Smooth muscle cell (in vitro differentiated cells): ENCODE measurements around the gene DNMBP. TPM values are rescaled to one million over a fixed set of nuclear protein-coding genes. Genes with fewer than 3 reads are reported as not detected.

Source experiments
- DNase-seq: peaks from one replicate; lab custom pipeline; 2025; ENCODE audit not compliant: unreplicated experiment; lab: John Stamatoyannopoulos, UW
- H2AFZ ChIP-seq: fragments of 200-600 bp; sonication (generic); 2 replicates; pipeline ENCODE4 v1.6.0; 2016; ENCODE audit warnings: antibody characterized with exemption, low read depth, mild to moderate bottlenecking
- H3F3A ChIP-seq: fragments of 200-600 bp; sonication (generic); 2 replicates; pipeline ENCODE4 v1.6.0; 2017; ENCODE audit warnings: antibody characterized with exemption, low read depth
- H3K27ac ChIP-seq: fragments of 200-600 bp; sonication (generic); 2 replicates; pipeline ENCODE4 v1.5.1; 2016; ENCODE audit warnings: low read depth, mild to moderate bottlenecking
- H3K27me3 ChIP-seq: fragments of 200-600 bp; sonication (generic); 2 replicates; pipeline ENCODE4 v1.6.1; 2016; ENCODE audit warnings: low read depth, mild to moderate bottlenecking
- H3K36me3 ChIP-seq: fragments of 200-600 bp; sonication (generic); 2 replicates; pipeline ENCODE4 v1.5.1; 2016; ENCODE audit warnings: low read depth
- H3K4me1 ChIP-seq: fragments of 200-600 bp; sonication (generic); 2 replicates; pipeline ENCODE4 v1.5.1; 2016; ENCODE audit warnings: low read depth
- H3K4me2 ChIP-seq: fragments of 200-600 bp; sonication (generic); 2 replicates; pipeline ENCODE4 v1.6.0; 2016; ENCODE audit warnings: mild to moderate bottlenecking
- H3K4me3 ChIP-seq: fragments of 200-600 bp; sonication (generic); 2 replicates; pipeline ENCODE4 v1.5.1; 2016; ENCODE audit warnings: mild to moderate bottlenecking
- H3K79me2 ChIP-seq: fragments of 200-600 bp; sonication (generic); 2 replicates; pipeline ENCODE4 v1.6.0; 2016; ENCODE audit warnings: low read depth, mild to moderate bottlenecking
- H3K9ac ChIP-seq: fragments of 200-600 bp; sonication (generic); 2 replicates; pipeline ENCODE4 v1.6.0; 2016; ENCODE audit warnings: low read depth
- H3K9me3 ChIP-seq: fragments of 200-600 bp; sonication (generic); replicated peaks from 2 replicates; pipeline ENCODE4 v1.5.1; 2016; ENCODE audit warnings: low read depth
- H4K20me1 ChIP-seq: fragments of 200-600 bp; sonication (generic); 2 replicates; pipeline ENCODE4 v1.6.0; 2016; ENCODE audit warnings: low read depth
- CTCF ChIP-seq: fragments of 200-600 bp; sonication (generic); IDR thresholded peaks from 2 replicates; pipeline ENCODE4 v1.5.1; 2017; ENCODE audit warnings: borderline replicate concordance, mild to moderate bottlenecking, antibody characterized with exemption; ENCODE audit not compliant: insufficient read depth, poor library complexity, severe bottlenecking
- WGBS: methylation state at CpG from one replicate; pipeline ENCODE4 v1.1.7; 2016; ENCODE audit warnings: low lambda C conversion rate; 5-methylcytosine and 5-hydroxymethylcytosine counted together
- polyA plus RNA-seq: library from polyadenylated mRNA; unstranded; fragments of >200 nt; fragmentation: Nextera tagmentation; extraction: Ambion mirVana; gene quantifications from 2 replicates; pipeline ENCODE4 v1.2.1, GENCODE V29; 2016
- total RNA-seq: library from RNA; depleted of rRNA; stranded (reverse); fragments of >200 nt; gene quantifications from 2 replicates; pipeline ENCODE4 v1.2.3, GENCODE V29; 2014

DNMBP gene
- total and polyA plus RNA-seq, 2 experiments from 2014 or later, result 9.4 to 17.9 TPM

GRCh38 chr10:99914236-99914635, 95.5 kb downstream of the DNMBP start:
- peak overlapping the region; percentile 57 for H3K4me2 ChIP-seq
- no peak for DNase-seq
- H4K20me1 ChIP-seq, result peaks cover 48% of the 10 kb centered on the region
- H3K79me2 ChIP-seq, result peaks cover 75% of the 10 kb centered on the region
- no peaks in the 10 kb centered on the region for H3K9me3 ChIP-seq
- H3K9ac ChIP-seq, result no peak overlapping the region
- H3K27me3 ChIP-seq, result no peaks in the 10 kb centered on the region
- H3F3A ChIP-seq, result no peaks in the 10 kb centered on the region
- no peak overlapping the region for H2AFZ ChIP-seq
- no peaks in the 10 kb centered on the region for H3K36me3 ChIP-seq
- 35% methylated on average over 3 of the region's 3 CpGs for WGBS
- peak overlapping the region; percentile 34 for H3K27ac ChIP-seq
- peaks cover 31% of the 10 kb centered on the region for H3K4me1 ChIP-seq
- TF ChIP-seq CTCF, result no peak
- H3K4me3 ChIP-seq, result no peak overlapping the region

- Histone ChIP-seq H3F3A (no peaks in the 10 kb centered on the region), H3K4me1 (peaks cover 27% of the 10 kb centered on the region), H4K20me1 (peaks cover 46% of the 10 kb centered on the region), H3K4me3 (peak overlapping the region; percentile 8), H3K27me3 (no peaks in the 10 kb centered on the region), H3K9ac (no peak overlapping the region), H3K79me2 (peaks cover 71% of the 10 kb centered on the region), H3K9me3 (no peaks in the 10 kb centered on the region), H3K4me2 (peak overlapping the region; percentile 57), H3K36me3 (no peaks in the 10 kb centered on the region), H3K27ac (peak overlapping the region; percentile 34), H2AFZ (no peak overlapping the region)
- DNase-seq, result no peak
- WGBS, result 13% methylated on average over 9 of the region's 9 CpGs
- no peak for TF ChIP-seq CTCF
These were observed 95.9 kb downstream of the DNMBP start for GRCh38 chr10:99913831-99914235.

DNA sequence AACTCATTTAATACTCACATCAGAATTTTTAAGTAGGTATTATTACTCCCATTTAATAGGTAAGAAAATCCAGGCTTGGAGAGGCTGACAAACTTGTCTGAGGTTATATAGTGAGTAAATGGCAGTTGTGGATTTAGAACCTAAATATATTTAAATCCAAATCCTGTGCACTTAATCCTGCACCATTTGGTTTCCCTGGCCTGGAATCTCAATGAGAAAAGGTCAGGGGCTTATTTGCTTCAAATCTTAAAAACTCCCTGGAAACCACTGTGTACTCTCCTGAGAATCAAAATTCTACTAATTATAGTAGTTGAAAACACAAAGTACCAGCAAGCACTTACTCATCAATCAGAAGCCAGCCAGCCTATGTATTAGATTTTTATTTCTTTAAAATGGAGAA, 97.7 kb downstream of the DNMBP start:
- Histone ChIP-seq H3K27me3 (no peaks in the 10 kb centered on the region), H4K20me1 (peaks cover 34% of the 10 kb centered on the region), H3K4me2 (no peak overlapping the region), H2AFZ (no peak overlapping the region), H3K27ac (no peak overlapping the region), H3F3A (no peaks in the 10 kb centered on the region), H3K4me1 (peaks cover 18% of the 10 kb centered on the region), H3K79me2 (peaks cover 64% of the 10 kb centered on the region), H3K36me3 (peaks cover 9% of the 10 kb centered on the region), H3K9ac (no peak overlapping the region), H3K4me3 (no peak overlapping the region), H3K9me3 (no peaks in the 10 kb centered on the region)
- no peak for TF ChIP-seq CTCF
- no peak for DNase-seq

DNA sequence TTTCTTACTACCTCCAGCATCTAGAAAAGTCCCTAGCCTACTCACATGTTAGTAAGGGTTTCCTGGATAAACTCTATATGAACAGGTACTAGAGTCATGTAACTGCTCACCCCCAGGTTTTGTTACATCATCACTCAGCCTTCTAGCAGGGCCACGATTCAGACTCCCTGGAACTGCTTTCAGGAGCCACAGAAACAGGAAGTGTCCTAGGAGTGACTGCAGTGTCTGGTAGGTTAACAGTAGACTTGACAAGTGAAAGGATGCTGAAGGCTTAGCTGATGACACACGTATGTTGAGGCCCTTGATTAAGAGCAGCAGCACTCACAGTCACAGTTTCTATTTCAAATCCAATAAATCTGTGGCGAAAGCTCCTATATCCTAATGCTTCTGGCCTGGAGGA, 101.2 kb downstream of the DNMBP start:
- no peak for TF ChIP-seq CTCF
- Histone ChIP-seq H3F3A (no peaks in the 10 kb centered on the region), H3K4me1 (peaks cover 7% of the 10 kb centered on the region), H4K20me1 (peaks cover 28% of the 10 kb centered on the region), H2AFZ (no peak overlapping the region), H3K4me3 (no peak overlapping the region), H3K36me3 (peaks cover 20% of the 10 kb centered on the region), H3K79me2 (peaks cover 31% of the 10 kb centered on the region), H3K4me2 (no peak overlapping the region), H3K27me3 (no peaks in the 10 kb centered on the region), H3K9me3 (no peaks in the 10 kb centered on the region), H3K27ac (no peak overlapping the region), H3K9ac (no peak overlapping the region)
- WGBS, result 82% methylated on average over 3 of the region's 3 CpGs
- DNase-seq, result no peak
